Smooth muscle cell (in vitro differentiated cells): ENCODE measurements around the gene ERC2. TPM values are rescaled to one million over a fixed set of nuclear protein-coding genes. Genes with fewer than 3 reads are reported as not detected.

Experiments used
- DNase-seq: peaks from one replicate; lab custom pipeline; 2025; ENCODE audit not compliant: unreplicated experiment; lab: John Stamatoyannopoulos, UW
- H2AFZ ChIP-seq: fragments of 200-600 bp; sonication (generic); 2 replicates; pipeline ENCODE4 v1.6.0; 2016; ENCODE audit warnings: antibody characterized with exemption, low read depth, mild to moderate bottlenecking
- H3F3A ChIP-seq: fragments of 200-600 bp; sonication (generic); 2 replicates; pipeline ENCODE4 v1.6.0; 2017; ENCODE audit warnings: antibody characterized with exemption, low read depth
- H3K27ac ChIP-seq: fragments of 200-600 bp; sonication (generic); 2 replicates; pipeline ENCODE4 v1.5.1; 2016; ENCODE audit warnings: low read depth, mild to moderate bottlenecking
- H3K27me3 ChIP-seq: fragments of 200-600 bp; sonication (generic); 2 replicates; pipeline ENCODE4 v1.6.1; 2016; ENCODE audit warnings: low read depth, mild to moderate bottlenecking
- H3K36me3 ChIP-seq: fragments of 200-600 bp; sonication (generic); 2 replicates; pipeline ENCODE4 v1.5.1; 2016; ENCODE audit warnings: low read depth
- H3K4me1 ChIP-seq: fragments of 200-600 bp; sonication (generic); 2 replicates; pipeline ENCODE4 v1.5.1; 2016; ENCODE audit warnings: low read depth
- H3K4me2 ChIP-seq: fragments of 200-600 bp; sonication (generic); 2 replicates; pipeline ENCODE4 v1.6.0; 2016; ENCODE audit warnings: mild to moderate bottlenecking
- H3K4me3 ChIP-seq: fragments of 200-600 bp; sonication (generic); 2 replicates; pipeline ENCODE4 v1.5.1; 2016; ENCODE audit warnings: mild to moderate bottlenecking
- H3K79me2 ChIP-seq: fragments of 200-600 bp; sonication (generic); 2 replicates; pipeline ENCODE4 v1.6.0; 2016; ENCODE audit warnings: low read depth, mild to moderate bottlenecking
- H3K9ac ChIP-seq: fragments of 200-600 bp; sonication (generic); 2 replicates; pipeline ENCODE4 v1.6.0; 2016; ENCODE audit warnings: low read depth
- H3K9me3 ChIP-seq: fragments of 200-600 bp; sonication (generic); replicated peaks from 2 replicates; pipeline ENCODE4 v1.5.1; 2016; ENCODE audit warnings: low read depth
- H4K20me1 ChIP-seq: fragments of 200-600 bp; sonication (generic); 2 replicates; pipeline ENCODE4 v1.6.0; 2016; ENCODE audit warnings: low read depth
- WGBS: methylation state at CpG from one replicate; pipeline ENCODE4 v1.1.7; 2016; ENCODE audit warnings: low lambda C conversion rate; 5-methylcytosine and 5-hydroxymethylcytosine counted together
- polyA plus RNA-seq: library from polyadenylated mRNA; unstranded; fragments of >200 nt; fragmentation: Nextera tagmentation; extraction: Ambion mirVana; gene quantifications from 2 replicates; pipeline ENCODE4 v1.2.1, GENCODE V29; 2016
- total RNA-seq: library from RNA; depleted of rRNA; stranded (reverse); fragments of >200 nt; gene quantifications from 2 replicates; pipeline ENCODE4 v1.2.3, GENCODE V29; 2014
- TF ChIP-seq, protein P1 (sequence below): fragments of 200-600 bp; sonication (generic); IDR thresholded peaks from 2 replicates; pipeline ENCODE4 v1.5.1; 2017; ENCODE audit warnings: borderline replicate concordance, mild to moderate bottlenecking, antibody characterized with exemption; ENCODE audit not compliant: insufficient read depth, poor library complexity, severe bottlenecking

The ERC2 gene
- total and polyA plus RNA-seq, 2 experiments from 2014 or later: 1.1 TPM; not detected in 1

- no peak for DNase-seq
- H3K79me2 ChIP-seq: no peaks in the 10 kb centered on the region
- no peak overlapping the region for H3K4me3 ChIP-seq
- TF ChIP-seq, protein P1, sequence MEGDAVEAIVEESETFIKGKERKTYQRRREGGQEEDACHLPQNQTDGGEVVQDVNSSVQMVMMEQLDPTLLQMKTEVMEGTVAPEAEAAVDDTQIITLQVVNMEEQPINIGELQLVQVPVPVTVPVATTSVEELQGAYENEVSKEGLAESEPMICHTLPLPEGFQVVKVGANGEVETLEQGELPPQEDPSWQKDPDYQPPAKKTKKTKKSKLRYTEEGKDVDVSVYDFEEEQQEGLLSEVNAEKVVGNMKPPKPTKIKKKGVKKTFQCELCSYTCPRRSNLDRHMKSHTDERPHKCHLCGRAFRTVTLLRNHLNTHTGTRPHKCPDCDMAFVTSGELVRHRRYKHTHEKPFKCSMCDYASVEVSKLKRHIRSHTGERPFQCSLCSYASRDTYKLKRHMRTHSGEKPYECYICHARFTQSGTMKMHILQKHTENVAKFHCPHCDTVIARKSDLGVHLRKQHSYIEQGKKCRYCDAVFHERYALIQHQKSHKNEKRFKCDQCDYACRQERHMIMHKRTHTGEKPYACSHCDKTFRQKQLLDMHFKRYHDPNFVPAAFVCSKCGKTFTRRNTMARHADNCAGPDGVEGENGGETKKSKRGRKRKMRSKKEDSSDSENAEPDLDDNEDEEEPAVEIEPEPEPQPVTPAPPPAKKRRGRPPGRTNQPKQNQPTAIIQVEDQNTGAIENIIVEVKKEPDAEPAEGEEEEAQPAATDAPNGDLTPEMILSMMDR: no peak
- WGBS: 81% methylated on average over 8 of the region's 8 CpGs
- H3K36me3 ChIP-seq: no peaks in the 10 kb centered on the region
- H3F3A ChIP-seq: no peaks in the 10 kb centered on the region
- H3K4me1 ChIP-seq: no peaks in the 10 kb centered on the region
- H3K9ac ChIP-seq: no peak overlapping the region
- no peaks in the 10 kb centered on the region for H4K20me1 ChIP-seq
- no peaks in the 10 kb centered on the region for H3K9me3 ChIP-seq
- H3K27ac ChIP-seq: no peak overlapping the region
- H3K27me3 ChIP-seq: peaks cover 38% of the 10 kb centered on the region
- no peak overlapping the region for H2AFZ ChIP-seq
- no peak overlapping the region for H3K4me2 ChIP-seq
Measured at GRCh38 chr3:55816794-55817576, 651.3 kb downstream of the ERC2 start.

GRCh38 chr3:55815262-55815661, 653.0 kb downstream of the ERC2 start:
- no peaks in the 10 kb centered on the region for H3K9me3 ChIP-seq
- no peaks in the 10 kb centered on the region for H3K4me1 ChIP-seq
- WGBS: 86% methylated on average over 6 of the region's 6 CpGs
- no peaks in the 10 kb centered on the region for H3K36me3 ChIP-seq
- TF ChIP-seq, protein P1: no peak
- no peaks in the 10 kb centered on the region for H4K20me1 ChIP-seq
- no peak overlapping the region for H3K4me3 ChIP-seq
- DNase-seq: no peak
- H3K27me3 ChIP-seq: peaks cover 28% of the 10 kb centered on the region
- H3K79me2 ChIP-seq: no peaks in the 10 kb centered on the region
- H3K27ac ChIP-seq: no peak overlapping the region
- H3K4me2 ChIP-seq: no peak overlapping the region
- H3F3A ChIP-seq: no peaks in the 10 kb centered on the region
- no peak overlapping the region for H3K9ac ChIP-seq
- H2AFZ ChIP-seq: no peak overlapping the region

GRCh38 chr3:55813268-55814097, 654.8 kb downstream of the ERC2 start:
- Histone ChIP-seq H3K79me2 (no peaks in the 10 kb centered on the region), H3K4me2 (no peak overlapping the region), H3K36me3 (no peaks in the 10 kb centered on the region), H3K27me3 (peaks cover 17% of the 10 kb centered on the region), H2AFZ (no peak overlapping the region), H3K9ac (no peak overlapping the region), H4K20me1 (no peaks in the 10 kb centered on the region), H3K9me3 (no peaks in the 10 kb centered on the region), H3K27ac (no peak overlapping the region), H3K4me1 (no peaks in the 10 kb centered on the region), H3K4me3 (no peak overlapping the region), H3F3A (no peaks in the 10 kb centered on the region)
- WGBS: 74% methylated on average over 3 of the region's 3 CpGs
- TF ChIP-seq, protein P1: no peak
- no peak for DNase-seq
